ENCODE data around the gene ZDHHC11. TPM values are rescaled to one million over a fixed set of nuclear protein-coding genes. Genes with fewer than 3 reads are reported as not detected.

ZDHHC11 gene
- total RNA-seq, 1 experiment from 2014 or later = 17.0 TPM

DNA sequence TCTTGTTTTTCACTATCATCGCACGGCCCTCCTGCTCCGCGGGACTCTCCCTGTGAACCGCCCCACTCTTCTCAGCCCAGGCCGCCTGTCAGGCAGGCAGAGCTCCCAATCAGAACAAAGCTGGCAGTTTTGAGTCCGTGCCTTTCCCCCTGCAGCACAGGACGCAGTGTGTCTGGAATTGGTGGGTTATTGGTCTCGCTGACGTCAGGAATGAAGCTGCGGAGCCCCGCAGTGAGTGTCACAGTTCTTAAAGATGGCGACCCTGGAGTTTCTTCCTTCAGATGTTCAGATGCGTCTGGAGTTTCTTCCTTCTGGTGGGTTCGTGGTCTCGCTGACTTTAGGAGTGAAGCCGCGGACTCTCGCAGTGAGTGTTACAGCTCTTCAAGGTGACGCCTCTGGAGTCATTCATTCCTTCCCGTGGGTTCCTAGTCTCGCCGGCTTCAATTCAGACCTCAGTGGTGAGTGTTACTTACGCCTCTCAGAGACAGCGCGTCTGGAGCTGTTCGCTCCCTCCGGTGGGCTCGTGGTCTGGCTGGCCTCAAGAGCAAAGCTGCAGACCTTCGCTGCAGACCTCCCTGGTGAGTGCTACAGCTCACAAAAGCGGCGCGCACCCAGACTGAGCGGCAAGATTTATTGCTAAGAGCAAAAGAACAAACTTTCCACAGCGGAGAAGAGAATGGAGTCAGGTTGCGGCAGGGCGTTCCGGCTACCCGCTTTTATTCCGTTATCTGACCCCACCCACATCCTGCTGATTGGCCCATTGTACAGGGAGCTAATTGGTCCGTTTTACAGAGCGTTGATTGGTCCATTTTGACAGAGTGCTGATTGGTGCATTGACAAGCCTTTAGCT is 73.7 kb downstream of the ZDHHC11 start:
- no peaks in the 10 kb centered on the region for H4K20me1 ChIP-seq (ENCODE audit: insufficient read depth)
- DNase-seq (ENCODE audit: low read depth, low spot score) (no peak), ATAC-seq (no peak)
- ChIA-PET RAD21 (ENCODE audit: low non-redundant PET in 1 of 2, low total read pairs in 2 of 2, uncharacterized antibody in 2 of 2, unreplicated experiment in 2 of 2) (no interaction called here), POLR2A (no interaction called here), CTCF (no interaction called here)
- H3K4me2 ChIP-seq (ENCODE audit: low read length) = no peak overlapping the region
- H3K27ac ChIP-seq (ENCODE audit: low read depth, low read length) = no peak overlapping the region
- intact Hi-C loops (cut with micrococcal nuclease) = no loop called here
- no peaks in the 10 kb centered on the region for H3K4me1 ChIP-seq (ENCODE audit: control insufficient read depth in 1 of 2, insufficient read depth in 2 of 2, low read length in 2 of 2)
- H3K9me3 ChIP-seq (ENCODE audit: control insufficient read depth in 1 of 2, insufficient read depth in 1 of 2, low read depth in 1 of 2, low read length in 2 of 2) = no peaks in the 10 kb centered on the region
- H3K9ac ChIP-seq (ENCODE audit: low read length) = no peak overlapping the region
- no peaks in the 10 kb centered on the region for H3K79me2 ChIP-seq (ENCODE audit: insufficient read depth, low read length)
- no peaks in the 10 kb centered on the region for H3K9me2 ChIP-seq (ENCODE audit: insufficient read depth)
- no peak overlapping the region for H2AFZ ChIP-seq (ENCODE audit: low read depth, low read length, poor library complexity, severe bottlenecking)
- no TSS peak for BruUV-seq (replicated peaks)
- H3K36me3 ChIP-seq (ENCODE audit: control insufficient read depth in 1 of 2, insufficient read depth in 2 of 2, low read length in 2 of 2) = no peaks in the 10 kb centered on the region
- no peak for TF ChIP-seq YY1 (IDR thresholded peaks at IDR 0.05; ENCODE audit: extremely low read depth, insufficient replicate concordance, low read depth, low read length)
- no peak for TF ChIP-seq ZBTB33 (IDR thresholded peaks at IDR 0.05; ENCODE audit: extremely low read depth, insufficient replicate concordance, low read length)
- TF ChIP-seq CEBPB (IDR thresholded peaks at IDR 0.05; ENCODE audit: low read depth) = no peak
- TF ChIP-seq EZH2 (IDR thresholded peaks at IDR 0.05) = no peak
- no peaks in the 10 kb centered on the region for H3K27me3 ChIP-seq (ENCODE audit: insufficient read depth, low read length)
- H3K4me3 ChIP-seq (replicated peaks in 1 of 2; ENCODE audit: low read depth in 1 of 2, low read length in 2 of 2) = no peak overlapping the region
